ENCODE measurements around the gene WNT3A. TPM values are rescaled to one million over a fixed set of nuclear protein-coding genes. Genes with fewer than 3 reads are reported as not detected.

WNT3A gene
- total RNA-seq, 6 experiments from 2014 or later, result not detected

DNA sequence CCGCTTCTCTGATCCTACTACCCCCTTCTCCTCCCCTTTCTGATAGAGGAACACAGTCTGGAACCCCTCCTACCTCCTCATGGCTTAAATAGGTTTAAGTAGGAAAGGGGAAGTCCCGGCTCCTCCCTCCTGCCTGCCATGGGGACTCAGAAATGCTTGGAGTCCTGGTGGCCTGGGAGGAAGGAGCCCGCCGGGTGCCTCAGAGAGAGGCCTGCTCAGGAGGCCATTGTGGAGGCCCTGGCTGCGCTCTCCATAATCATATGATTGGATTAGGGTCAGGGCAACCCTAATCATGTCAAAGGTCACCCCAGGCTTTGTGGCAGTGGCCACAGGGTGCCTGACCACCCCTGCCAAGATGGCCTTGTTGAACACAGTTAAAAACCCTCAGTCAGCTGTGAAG, 29.0 kb downstream of the WNT3A start:
- WGBS (ENCODE audit: insufficient coverage, low coverage, low lambda C conversion rate, missing lambda C conversion rate), result 60% methylated on average over 1 of the region's 5 CpGs

DNA sequence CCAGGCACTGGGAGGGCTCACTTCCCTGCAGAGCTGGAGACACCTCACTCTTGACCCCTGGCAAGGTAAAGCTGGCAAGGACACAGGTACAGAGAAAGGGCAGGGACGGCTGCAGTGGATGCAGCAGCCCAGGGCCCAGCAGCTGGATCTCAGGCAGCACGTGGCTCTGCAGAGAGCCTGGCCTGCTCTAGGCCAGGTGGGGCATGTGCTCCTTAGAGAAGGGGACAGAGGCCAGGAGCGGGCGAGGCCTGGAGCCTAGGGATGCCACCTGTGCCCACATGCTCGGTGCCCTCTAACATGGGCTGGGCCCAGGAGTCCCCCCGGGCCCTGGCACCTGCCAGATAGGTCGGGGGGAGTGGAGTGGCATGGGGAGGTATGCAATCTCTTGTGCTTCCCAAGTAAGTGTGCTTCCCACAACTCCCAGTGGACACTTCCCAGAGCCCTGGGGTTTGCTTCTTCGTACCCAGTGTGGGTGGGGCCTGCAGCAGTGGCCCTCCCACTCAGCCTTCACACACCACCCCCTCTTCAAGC, 30.0 kb downstream of the WNT3A start:
- no peaks in the 10 kb centered on the region for H3K36me3 ChIP-seq
- no peaks in the 10 kb centered on the region for H3K4me1 ChIP-seq
- no peaks in the 10 kb centered on the region for H3K9me3 ChIP-seq
- peak in 1 of 3 donors; percentile 28 for DNase-seq
- intact Hi-C loops (cut with DNase I), result no loop called here
- no peak for TF ChIP-seq POLR2A (IDR thresholded peaks at IDR 0.05)
- TF ChIP-seq, protein P1, sequence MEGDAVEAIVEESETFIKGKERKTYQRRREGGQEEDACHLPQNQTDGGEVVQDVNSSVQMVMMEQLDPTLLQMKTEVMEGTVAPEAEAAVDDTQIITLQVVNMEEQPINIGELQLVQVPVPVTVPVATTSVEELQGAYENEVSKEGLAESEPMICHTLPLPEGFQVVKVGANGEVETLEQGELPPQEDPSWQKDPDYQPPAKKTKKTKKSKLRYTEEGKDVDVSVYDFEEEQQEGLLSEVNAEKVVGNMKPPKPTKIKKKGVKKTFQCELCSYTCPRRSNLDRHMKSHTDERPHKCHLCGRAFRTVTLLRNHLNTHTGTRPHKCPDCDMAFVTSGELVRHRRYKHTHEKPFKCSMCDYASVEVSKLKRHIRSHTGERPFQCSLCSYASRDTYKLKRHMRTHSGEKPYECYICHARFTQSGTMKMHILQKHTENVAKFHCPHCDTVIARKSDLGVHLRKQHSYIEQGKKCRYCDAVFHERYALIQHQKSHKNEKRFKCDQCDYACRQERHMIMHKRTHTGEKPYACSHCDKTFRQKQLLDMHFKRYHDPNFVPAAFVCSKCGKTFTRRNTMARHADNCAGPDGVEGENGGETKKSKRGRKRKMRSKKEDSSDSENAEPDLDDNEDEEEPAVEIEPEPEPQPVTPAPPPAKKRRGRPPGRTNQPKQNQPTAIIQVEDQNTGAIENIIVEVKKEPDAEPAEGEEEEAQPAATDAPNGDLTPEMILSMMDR (IDR thresholded peaks at IDR 0.05), result no peak
- no peaks in the 10 kb centered on the region for H3K27me3 ChIP-seq
- H3K27ac ChIP-seq, result no peak overlapping the region
- 47% methylated on average over 2 of the region's 8 CpGs for WGBS (ENCODE audit: insufficient coverage, low coverage, low lambda C conversion rate, missing lambda C conversion rate)
- ATAC-seq, result peak in 1 of 4 donors; percentile 6
- no peak overlapping the region for H3K4me3 ChIP-seq

More for the DNA sequence above, 29.0 kb downstream of the WNT3A start:
- Histone ChIP-seq H3K4me3 (no peak overlapping the region), H3K4me1 (no peaks in the 10 kb centered on the region), H3K27me3 (no peaks in the 10 kb centered on the region), H3K27ac (no peak overlapping the region), H3K9me3 (no peaks in the 10 kb centered on the region), H3K36me3 (no peaks in the 10 kb centered on the region)
- ATAC-seq (no peak), DNase-seq (no peak)
- intact Hi-C loops (cut with DNase I), result no loop called here
- no peak for TF ChIP-seq POLR2A (IDR thresholded peaks at IDR 0.05)
- TF ChIP-seq, protein P1 (IDR thresholded peaks at IDR 0.05), result no peak

DNA sequence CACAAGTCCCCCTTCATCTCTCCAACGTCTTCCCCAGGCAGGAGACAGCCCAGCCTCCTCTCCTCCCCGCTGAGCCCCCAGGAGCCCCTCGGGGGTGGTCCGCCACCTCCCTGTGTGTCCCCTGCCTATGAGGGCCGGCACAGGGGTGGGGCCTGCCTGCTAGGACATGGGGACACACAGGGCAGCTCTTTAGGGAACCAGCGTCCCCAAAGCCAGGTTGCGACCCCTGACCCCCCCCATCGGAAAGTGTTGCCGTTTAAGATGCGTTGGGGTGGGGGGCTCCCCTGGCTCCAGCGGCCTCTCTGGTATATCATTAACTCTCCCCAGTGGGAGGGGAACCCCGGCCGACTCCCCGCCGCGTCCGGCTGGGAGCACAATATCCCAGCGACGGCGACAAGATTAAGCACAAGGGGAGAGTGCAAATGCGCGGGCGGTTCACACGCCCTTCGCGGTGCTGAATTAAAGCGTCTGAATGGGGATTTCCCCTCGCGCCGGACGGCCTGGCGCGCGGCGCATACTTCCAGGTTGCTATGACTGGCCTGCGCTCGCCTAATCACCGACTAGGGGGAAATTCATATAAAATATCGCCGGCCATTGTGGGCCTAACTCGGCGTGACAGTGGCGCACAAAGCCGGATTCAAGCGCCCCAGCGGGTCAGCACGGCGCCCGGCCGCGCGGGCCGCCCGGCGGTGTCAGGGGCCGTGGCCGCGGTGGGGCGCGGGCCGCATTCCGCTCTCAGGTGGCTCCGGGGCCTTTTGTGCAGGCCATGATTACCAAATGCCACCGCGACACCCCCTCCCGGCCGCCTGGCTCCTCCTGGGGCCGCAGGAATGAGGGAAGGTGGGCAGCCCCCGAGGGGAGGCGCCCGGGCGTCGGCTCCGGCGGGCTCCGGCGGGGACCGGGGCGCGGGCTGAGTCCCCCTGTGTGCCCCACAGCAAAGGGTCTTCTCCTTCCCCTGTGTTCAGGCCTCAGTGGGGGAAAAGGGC, 30.9 kb downstream of the WNT3A start:
- ATAC-seq (peak in 2 of 4 donors; percentile 6 to 60), DNase-seq (peak in 1 of 3 donors; percentile 31)
- no peaks in the 10 kb centered on the region for H3K27me3 ChIP-seq
- H3K36me3 ChIP-seq, result no peaks in the 10 kb centered on the region
- intact Hi-C loops (cut with DNase I), result no loop called here
- H3K9me3 ChIP-seq, result no peaks in the 10 kb centered on the region
- TF ChIP-seq POLR2A (IDR thresholded peaks at IDR 0.05), result no peak
- TF ChIP-seq, protein P1 (IDR thresholded peaks at IDR 0.05), result no peak
- H3K4me1 ChIP-seq, result no peaks in the 10 kb centered on the region
- no peak overlapping the region for H3K27ac ChIP-seq
- H3K4me3 ChIP-seq, result no peak overlapping the region
- WGBS (ENCODE audit: insufficient coverage, low coverage, low lambda C conversion rate, missing lambda C conversion rate), result 1% methylated on average over 17 of the region's 80 CpGs

DNA sequence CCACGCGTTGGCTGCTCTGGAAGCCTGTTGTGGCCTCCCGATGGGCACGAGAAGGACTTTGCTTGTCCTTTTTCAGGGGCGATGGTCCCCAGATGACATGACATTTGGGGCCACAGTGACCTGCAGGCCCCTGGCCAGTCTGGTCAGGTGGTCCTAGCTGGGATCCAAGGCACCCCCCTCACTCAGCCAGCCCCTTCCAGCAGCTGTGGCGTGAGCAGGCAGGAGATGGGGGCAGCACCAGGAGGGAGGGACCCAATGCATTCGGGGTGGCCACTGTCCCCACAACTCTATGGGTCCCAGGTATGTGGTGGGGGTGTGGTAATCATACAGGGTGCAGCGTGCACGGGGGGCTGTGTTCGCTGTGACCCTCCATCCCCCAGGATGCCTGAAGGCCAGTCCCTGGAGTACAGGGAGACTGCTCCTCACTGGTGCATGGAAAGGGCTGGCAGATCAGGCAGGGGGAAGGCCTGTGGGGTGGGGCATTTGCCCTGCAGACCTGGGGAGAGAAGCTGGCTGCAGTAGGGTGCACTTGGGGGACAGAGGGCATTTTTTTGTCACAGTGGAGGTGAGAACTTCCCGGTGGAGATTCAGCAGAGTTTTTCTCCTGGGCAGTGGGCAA, 31.7 kb downstream of the WNT3A start:
- no peak for ATAC-seq
- intact Hi-C loops (cut with DNase I), result no loop called here
- no peak for TF ChIP-seq POLR2A (IDR thresholded peaks at IDR 0.05)
- TF ChIP-seq, protein P1 (IDR thresholded peaks at IDR 0.05), result no peak
- Histone ChIP-seq H3K27ac (no peak overlapping the region), H3K9me3 (no peaks in the 10 kb centered on the region), H3K4me1 (no peaks in the 10 kb centered on the region), H3K27me3 (no peaks in the 10 kb centered on the region), H3K4me3 (no peak overlapping the region), H3K36me3 (no peaks in the 10 kb centered on the region)
- 83% methylated on average over 2 of the region's 11 CpGs for WGBS (ENCODE audit: insufficient coverage, low coverage, low lambda C conversion rate, missing lambda C conversion rate)
- peak in 1 of 3 donors; percentile 22 for DNase-seq

All from right lobe of liver (tissue), 6 donors.